GM23338 (cell line): ENCODE data around the gene CCN5. TPM values are rescaled to one million over a fixed set of nuclear protein-coding genes. Genes with fewer than 3 reads are reported as not detected.

Experiments
- ATAC-seq: fragments of 200-7000 bp; cut with Tn5 transposase; 3 replicates; pipeline ENCODE4 v1.9.1; 2020
- DNase-seq: peaks from one replicate; pipeline ENCODE4 v3.0.0-alpha.2; 2015; ENCODE audit warnings: low spot score
- H2AFZ ChIP-seq: fragments of 200-600 bp; sonication (generic); 2 replicates; pipeline ENCODE4 v1.8.0; 2016; ENCODE audit warnings: antibody characterized with exemption, mild to moderate bottlenecking, moderate library complexity
- H3F3A ChIP-seq: fragments of 200-600 bp; sonication (generic); replicated peaks from 2 replicates; pipeline ENCODE4 v1.8.0; 2017; ENCODE audit warnings: antibody characterized with exemption, mixed run types, low read depth
- H3K27ac ChIP-seq: fragments of 200-600 bp; sonication (generic); 2 replicates; pipeline ENCODE4 v1.6.1; 2016; ENCODE audit warnings: low read depth
- H3K27me3 ChIP-seq: fragments of 200-600 bp; sonication (generic); 2 replicates; pipeline ENCODE4 v1.8.0; 2016; ENCODE audit warnings: mild to moderate bottlenecking, mixed run types, moderate library complexity; ENCODE audit not compliant: insufficient read depth
- H3K36me3 ChIP-seq: fragments of 200-600 bp; sonication (generic); 2 replicates; pipeline ENCODE4 v1.8.0; 2016; ENCODE audit warnings: mild to moderate bottlenecking; ENCODE audit not compliant: insufficient read depth
- H3K4me1 ChIP-seq: fragments of 200-600 bp; sonication (generic); 2 replicates; pipeline ENCODE4 v1.8.0; 2016; ENCODE audit warnings: mild to moderate bottlenecking, moderate library complexity; ENCODE audit not compliant: insufficient read depth
- H3K4me2 ChIP-seq: fragments of 200-600 bp; sonication (generic); 2 replicates; pipeline ENCODE4 v1.7.1; 2017; ENCODE audit warnings: mixed run types
- H3K4me3 ChIP-seq: fragments of 200-600 bp; sonication (generic); 2 replicates; pipeline ENCODE4 v1.6.1; 2016; ENCODE audit warnings: mixed run types
- H3K79me2 ChIP-seq: fragments of 200-600 bp; sonication (generic); replicated peaks from 2 replicates; pipeline ENCODE4 v1.8.0; 2017; ENCODE audit warnings: mild to moderate bottlenecking; ENCODE audit not compliant: insufficient read depth
- H3K9me2 ChIP-seq: fragments of 200-600 bp; sonication (generic); 2 replicates; pipeline ENCODE4 v1.8.0; 2017; ENCODE audit not compliant: insufficient read depth
- H4K20me1 ChIP-seq: fragments of 200-600 bp; sonication (generic); replicated peaks from 2 replicates; pipeline ENCODE4 v1.8.0; 2017; ENCODE audit warnings: mild to moderate bottlenecking; ENCODE audit not compliant: insufficient read depth
- H3K27ac Mint-ChIP-seq: 2 replicates; pipeline ENCODE4 v1.8.0; 2020; ENCODE audit warnings: inconsistent platforms, mild to moderate bottlenecking, moderate library complexity, mixed read lengths
- H3K27me3 Mint-ChIP-seq: 3 replicates; pipeline ENCODE4 v1.8.0; 2022; ENCODE audit warnings: low read depth, mild to moderate bottlenecking, moderate library complexity, mixed read lengths, inconsistent platforms; ENCODE audit not compliant: insufficient read depth, poor library complexity
- H3K36me3 Mint-ChIP-seq: 3 replicates; pipeline ENCODE4 v1.8.0; 2021; ENCODE audit warnings: low read depth, mild to moderate bottlenecking, inconsistent platforms, moderate library complexity, mixed read lengths
- H3K4me1 Mint-ChIP-seq: 3 replicates; pipeline ENCODE4 v1.8.0; 2020; ENCODE audit warnings: mild to moderate bottlenecking, inconsistent platforms, mixed read lengths
- H3K4me3 Mint-ChIP-seq: 3 replicates; pipeline ENCODE4 v1.8.0; 2021; ENCODE audit warnings: moderate library complexity, mild to moderate bottlenecking, inconsistent platforms, mixed read lengths
- H3K9me3 Mint-ChIP-seq: 3 replicates; pipeline ENCODE4 v1.8.0; 2020; ENCODE audit warnings: moderate library complexity, mild to moderate bottlenecking, inconsistent platforms, mixed read lengths
- CREB1 ChIP-seq: fragments of 250-450 bp; sonication (Bioruptor Pico); IDR thresholded peaks from 2 replicates; pipeline ENCODE4 v1.5.0; 2020; ENCODE audit warnings: low read depth, mild to moderate bottlenecking, moderate library complexity
- EZH2 ChIP-seq: fragments of 200-600 bp; sonication (generic); IDR thresholded peaks from one replicate; pipeline ENCODE4 v1.8.0; 2017; ENCODE audit warnings: antibody characterized with exemption, mild to moderate bottlenecking, low read depth; ENCODE audit not compliant: unreplicated experiment
- EZH2phosphoT487 ChIP-seq: fragments of 200-600 bp; sonication (generic); IDR thresholded peaks from one replicate; pipeline ENCODE4 v1.8.1; 2018; ENCODE audit warnings: antibody characterized with exemption; ENCODE audit not compliant: unreplicated experiment
- JUNB ChIP-seq: IDR thresholded peaks from one replicate; pipeline ENCODE4 v1.6.1; 2016; ENCODE audit warnings: antibody characterized with exemption; ENCODE audit not compliant: unreplicated experiment
- NANOG ChIP-seq: IDR thresholded peaks from 2 replicates; pipeline ENCODE4 v1.6.1; 2016; ENCODE audit warnings: antibody characterized with exemption, borderline replicate concordance
- POLR2AphosphoS5 ChIP-seq: IDR thresholded peaks from 2 replicates; pipeline ENCODE4 v1.6.1; 2016; ENCODE audit warnings: antibody characterized with exemption, low read depth
- STAT1 ChIP-seq: IDR thresholded peaks from one replicate; pipeline ENCODE4 v1.6.1; 2016; ENCODE audit warnings: antibody characterized with exemption; ENCODE audit not compliant: unreplicated experiment
- ZNF114 ChIP-seq: fragments of 250-450 bp; sonication (Bioruptor Pico); IDR thresholded peaks from 2 replicates; pipeline ENCODE4 v1.5.0; 2020; ENCODE audit warnings: mild to moderate bottlenecking, moderate library complexity
- ZNF331 ChIP-seq: fragments of 250-450 bp; sonication (Bioruptor Pico); IDR thresholded peaks from 2 replicates; pipeline ENCODE4 v1.5.0; 2020; ENCODE audit warnings: low read depth, mild to moderate bottlenecking, moderate library complexity
- ZNF462 ChIP-seq: fragments of 250-450 bp; sonication (Bioruptor Pico); IDR thresholded peaks from 2 replicates; pipeline ENCODE4 v1.5.0; 2020; ENCODE audit warnings: mild to moderate bottlenecking, moderate library complexity
- polyA plus RNA-seq: library from polyadenylated mRNA; unstranded; fragments of >200 nt; fragmentation: Nextera tagmentation; extraction: Ambion mirVana; gene quantifications from 2 replicates; pipeline ENCODE4 v1.2.1, GENCODE V29; 2016
- total RNA-seq: library from RNA; depleted of rRNA; stranded (reverse); fragments of >200 nt; shearing (Covaris generic); gene quantifications from 2 replicates; pipeline ENCODE4 v1.2.3, GENCODE V29; 2014
- TF ChIP-seq, protein P1 (sequence below): IDR thresholded peaks from 2 replicates; pipeline ENCODE4 v1.6.1; 2016; ENCODE audit warnings: antibody characterized with exemption
- TF ChIP-seq, protein P2 (sequence below), 2 experiments: fragments of 200-600 bp in 1 of 2; sonication (generic) in 1 of 2; conservative IDR thresholded peaks; 2 replicates each; pipeline versions ENCODE4 v1.5.1 to v1.6.1; 2016 to 2017; ENCODE audit warnings: antibody characterized with exemption in 2 of 2, low read depth in 2 of 2, mild to moderate bottlenecking in 2 of 2, moderate library complexity in 1 of 2
- TF ChIP-seq, protein P3 (sequence below): IDR thresholded peaks from one replicate; pipeline ENCODE4 v1.6.1; 2018; ENCODE audit warnings: antibody characterized with exemption; ENCODE audit not compliant: unreplicated experiment

CCN5 gene
- total and polyA plus RNA-seq, 2 experiments from 2014 or later = not detected

GRCh38 chr20:44681796-44682566, 33.2 kb upstream of the CCN5 start:
- TF ChIP-seq EZH2 (no peak), ZNF114 (no peak), ZNF331 (no peak), JUNB (no peak), STAT1 (no peak), POLR2AphosphoS5 (no peak), NANOG (no peak), EZH2phosphoT487 (no peak), ZNF462 (CRISPR knock-in tag) (no peak), CREB1 (CRISPR knock-in tag) (no peak)
- TF ChIP-seq, protein P1, sequence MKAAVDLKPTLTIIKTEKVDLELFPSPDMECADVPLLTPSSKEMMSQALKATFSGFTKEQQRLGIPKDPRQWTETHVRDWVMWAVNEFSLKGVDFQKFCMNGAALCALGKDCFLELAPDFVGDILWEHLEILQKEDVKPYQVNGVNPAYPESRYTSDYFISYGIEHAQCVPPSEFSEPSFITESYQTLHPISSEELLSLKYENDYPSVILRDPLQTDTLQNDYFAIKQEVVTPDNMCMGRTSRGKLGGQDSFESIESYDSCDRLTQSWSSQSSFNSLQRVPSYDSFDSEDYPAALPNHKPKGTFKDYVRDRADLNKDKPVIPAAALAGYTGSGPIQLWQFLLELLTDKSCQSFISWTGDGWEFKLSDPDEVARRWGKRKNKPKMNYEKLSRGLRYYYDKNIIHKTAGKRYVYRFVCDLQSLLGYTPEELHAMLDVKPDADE = no peak
- TF ChIP-seq, protein P2, sequence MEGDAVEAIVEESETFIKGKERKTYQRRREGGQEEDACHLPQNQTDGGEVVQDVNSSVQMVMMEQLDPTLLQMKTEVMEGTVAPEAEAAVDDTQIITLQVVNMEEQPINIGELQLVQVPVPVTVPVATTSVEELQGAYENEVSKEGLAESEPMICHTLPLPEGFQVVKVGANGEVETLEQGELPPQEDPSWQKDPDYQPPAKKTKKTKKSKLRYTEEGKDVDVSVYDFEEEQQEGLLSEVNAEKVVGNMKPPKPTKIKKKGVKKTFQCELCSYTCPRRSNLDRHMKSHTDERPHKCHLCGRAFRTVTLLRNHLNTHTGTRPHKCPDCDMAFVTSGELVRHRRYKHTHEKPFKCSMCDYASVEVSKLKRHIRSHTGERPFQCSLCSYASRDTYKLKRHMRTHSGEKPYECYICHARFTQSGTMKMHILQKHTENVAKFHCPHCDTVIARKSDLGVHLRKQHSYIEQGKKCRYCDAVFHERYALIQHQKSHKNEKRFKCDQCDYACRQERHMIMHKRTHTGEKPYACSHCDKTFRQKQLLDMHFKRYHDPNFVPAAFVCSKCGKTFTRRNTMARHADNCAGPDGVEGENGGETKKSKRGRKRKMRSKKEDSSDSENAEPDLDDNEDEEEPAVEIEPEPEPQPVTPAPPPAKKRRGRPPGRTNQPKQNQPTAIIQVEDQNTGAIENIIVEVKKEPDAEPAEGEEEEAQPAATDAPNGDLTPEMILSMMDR (conservative IDR thresholded peaks at IDR 0.05; ENCODE audit: low read depth in 2 of 2) = no peak
- TF ChIP-seq, protein P3, sequence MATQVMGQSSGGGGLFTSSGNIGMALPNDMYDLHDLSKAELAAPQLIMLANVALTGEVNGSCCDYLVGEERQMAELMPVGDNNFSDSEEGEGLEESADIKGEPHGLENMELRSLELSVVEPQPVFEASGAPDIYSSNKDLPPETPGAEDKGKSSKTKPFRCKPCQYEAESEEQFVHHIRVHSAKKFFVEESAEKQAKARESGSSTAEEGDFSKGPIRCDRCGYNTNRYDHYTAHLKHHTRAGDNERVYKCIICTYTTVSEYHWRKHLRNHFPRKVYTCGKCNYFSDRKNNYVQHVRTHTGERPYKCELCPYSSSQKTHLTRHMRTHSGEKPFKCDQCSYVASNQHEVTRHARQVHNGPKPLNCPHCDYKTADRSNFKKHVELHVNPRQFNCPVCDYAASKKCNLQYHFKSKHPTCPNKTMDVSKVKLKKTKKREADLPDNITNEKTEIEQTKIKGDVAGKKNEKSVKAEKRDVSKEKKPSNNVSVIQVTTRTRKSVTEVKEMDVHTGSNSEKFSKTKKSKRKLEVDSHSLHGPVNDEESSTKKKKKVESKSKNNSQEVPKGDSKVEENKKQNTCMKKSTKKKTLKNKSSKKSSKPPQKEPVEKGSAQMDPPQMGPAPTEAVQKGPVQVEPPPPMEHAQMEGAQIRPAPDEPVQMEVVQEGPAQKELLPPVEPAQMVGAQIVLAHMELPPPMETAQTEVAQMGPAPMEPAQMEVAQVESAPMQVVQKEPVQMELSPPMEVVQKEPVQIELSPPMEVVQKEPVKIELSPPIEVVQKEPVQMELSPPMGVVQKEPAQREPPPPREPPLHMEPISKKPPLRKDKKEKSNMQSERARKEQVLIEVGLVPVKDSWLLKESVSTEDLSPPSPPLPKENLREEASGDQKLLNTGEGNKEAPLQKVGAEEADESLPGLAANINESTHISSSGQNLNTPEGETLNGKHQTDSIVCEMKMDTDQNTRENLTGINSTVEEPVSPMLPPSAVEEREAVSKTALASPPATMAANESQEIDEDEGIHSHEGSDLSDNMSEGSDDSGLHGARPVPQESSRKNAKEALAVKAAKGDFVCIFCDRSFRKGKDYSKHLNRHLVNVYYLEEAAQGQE = no peak
- no peak overlapping the region for H3K27ac Mint-ChIP-seq
- DNase-seq = no peak

More at GRCh38 chr20:44681796-44682566, 33.2 kb upstream of the CCN5 start:
- Histone ChIP-seq H4K20me1 (no peaks in the 10 kb centered on the region), H3K4me3 (no peak overlapping the region), H3K4me2 (no peak overlapping the region), H3F3A (no peaks in the 10 kb centered on the region), H3K36me3 (no peaks in the 10 kb centered on the region), H3K27ac (no peak overlapping the region), H3K4me1 (peaks cover 6% of the 10 kb centered on the region; the same call in 1 of the 2 replicates), H3K9me2 (no peaks in the 10 kb centered on the region), H3K27me3 (no peaks in the 10 kb centered on the region), H3K79me2 (no peaks in the 10 kb centered on the region), H2AFZ (no peak overlapping the region)
- Mint-ChIP-seq H3K9me3 (no peaks in the 10 kb centered on the region), H3K4me1 (peaks cover 24% of the 10 kb centered on the region), H3K36me3 (no peaks in the 10 kb centered on the region), H3K27me3 (peaks cover 10% of the 10 kb centered on the region), H3K4me3 (no peak overlapping the region)
- no peak for ATAC-seq
